Lower leg skin (tissue), 3 donors: Measurements from ENCODE around the gene ABAT.

ENCODE experiments used
- CTCF ChIP-seq, 3 donors: fragments of 450-650 bp; IDR thresholded peaks; one replicate each; pipeline ENCODE4 v1.5.1; 2016; ENCODE audit warnings: antibody characterized with exemption in 3 of 3, mild to moderate bottlenecking in 3 of 3, moderate library complexity in 2 of 3
- POLR2A ChIP-seq, 2 donors: fragments of 450-650 bp; IDR thresholded peaks; one replicate each; pipeline ENCODE4 v1.6.1; 2016 to 2017; ENCODE audit warnings: antibody characterized with exemption in 2 of 2, mild to moderate bottlenecking in 1 of 2, moderate library complexity in 1 of 2

GRCh38 chr16:8736123-8736668 lies 61.8 kb downstream of the ABAT start:
- TF ChIP-seq CTCF (IDR thresholded peaks at IDR 0.05) (no peak), POLR2A (IDR thresholded peaks at IDR 0.05) (no peak)
